Measurements from ENCODE around the gene MAPK10. TPM values are rescaled to one million over a fixed set of nuclear protein-coding genes. Genes with fewer than 3 reads are reported as not detected.

The MAPK10 gene
- total RNA-seq, 1 experiment from 2014 or later = 0.79 TPM

DNA sequence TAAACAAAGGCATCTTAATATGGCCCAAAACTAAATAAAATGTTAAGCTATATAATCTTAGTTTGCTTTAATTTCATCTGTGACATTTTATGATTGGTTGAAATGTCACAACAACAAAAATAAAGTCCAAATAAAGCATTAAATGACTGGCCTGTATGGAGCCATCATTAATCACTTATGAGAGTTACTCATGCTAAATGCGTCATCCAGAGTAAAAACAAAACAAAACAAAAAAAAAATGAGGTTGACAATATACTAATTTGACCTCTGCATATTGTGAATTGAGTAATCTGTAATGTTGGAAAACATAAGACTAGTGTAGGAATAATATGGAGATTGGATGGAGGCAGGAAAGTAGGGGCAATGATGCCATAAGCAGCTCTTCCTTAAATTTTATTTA, 139.7 kb downstream of the MAPK10 start:
- H3K27me3 Mint-ChIP-seq (ENCODE audit: insufficient read depth, unreplicated experiment) = no peaks in the 10 kb centered on the region
- no peaks in the 10 kb centered on the region for H3K4me1 ChIP-seq
- no peaks in the 10 kb centered on the region for H3K27me3 ChIP-seq (replicated peaks; ENCODE audit: control insufficient read depth, insufficient read depth, low read length)
- BruUV-seq (replicated peaks) = no TSS peak
- H3K9me3 ChIP-seq = no peaks in the 10 kb centered on the region
- H3K9me3 Mint-ChIP-seq (ENCODE audit: unreplicated experiment) = no peaks in the 10 kb centered on the region
- no peaks in the 10 kb centered on the region for H3K4me1 Mint-ChIP-seq (ENCODE audit: low read depth, unreplicated experiment)
- H3K4me3 Mint-ChIP-seq (ENCODE audit: unreplicated experiment) = no peak overlapping the region
- ChIA-PET CTCF (no interaction called here), POLR2A (no interaction called here)
- H3K36me3 Mint-ChIP-seq (ENCODE audit: insufficient read depth, unreplicated experiment) = no peaks in the 10 kb centered on the region
- no peak overlapping the region for H3K4me3 ChIP-seq (ENCODE audit: low read depth, low read length)
- intact Hi-C loops (cut with micrococcal nuclease; ENCODE audit: unreplicated experiment) = no loop called here
- H3K27ac Mint-ChIP-seq (ENCODE audit: unreplicated experiment) = no peak overlapping the region
- DNase-seq = no peak
- H3K36me3 ChIP-seq (ENCODE audit: control insufficient read depth, insufficient read depth, low read length) = no peaks in the 10 kb centered on the region
- no peak for TF ChIP-seq CTCF (IDR thresholded peaks at IDR 0.05; ENCODE audit: insufficient read depth in 1 of 2, low read depth in 1 of 2, low read length in 1 of 2, severe bottlenecking in 1 of 2, unreplicated experiment in 1 of 2)

DNA sequence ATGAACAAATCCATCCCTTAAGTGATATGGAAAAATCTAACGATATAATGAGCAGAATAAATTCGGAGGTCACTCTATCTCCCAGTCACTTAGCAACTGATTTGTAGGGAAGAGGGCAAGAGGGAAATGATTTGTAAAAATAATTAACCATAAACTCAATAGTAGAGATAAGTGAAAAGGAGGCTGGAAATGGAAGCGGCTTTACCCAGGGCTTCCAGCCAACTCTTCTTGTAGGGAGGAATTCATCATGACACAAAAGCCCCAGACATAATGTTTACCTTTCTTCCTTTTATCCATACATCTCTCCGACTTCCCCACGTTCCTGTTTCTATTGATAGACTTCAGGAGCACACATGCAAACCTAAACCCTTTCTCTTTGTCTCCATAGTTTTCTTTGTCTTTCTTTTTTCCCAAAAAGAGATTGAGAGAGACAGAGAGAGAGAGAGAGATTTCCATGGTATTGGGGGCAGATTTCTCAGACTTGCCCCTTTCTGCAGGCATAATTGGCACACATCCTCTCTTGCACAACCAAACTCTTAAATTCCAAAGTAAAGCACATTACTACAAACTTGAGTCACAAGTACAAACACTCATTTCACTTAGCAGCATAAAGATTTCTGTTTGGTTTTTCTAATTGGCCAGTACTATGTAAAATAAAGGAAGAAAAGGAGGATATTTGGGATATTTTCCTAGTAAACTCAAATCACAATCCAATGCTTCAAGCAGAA, 140.9 kb downstream of the MAPK10 start:
- DNase-seq = no peak
- Mint-ChIP-seq H3K27ac (ENCODE audit: unreplicated experiment) (no peak overlapping the region), H3K9me3 (ENCODE audit: unreplicated experiment) (no peaks in the 10 kb centered on the region), H3K4me1 (ENCODE audit: low read depth, unreplicated experiment) (no peaks in the 10 kb centered on the region), H3K36me3 (ENCODE audit: insufficient read depth, unreplicated experiment) (no peaks in the 10 kb centered on the region), H3K27me3 (ENCODE audit: insufficient read depth, unreplicated experiment) (no peaks in the 10 kb centered on the region), H3K4me3 (ENCODE audit: unreplicated experiment) (no peak overlapping the region)
- no TSS peak for BruUV-seq (replicated peaks)
- ChIA-PET CTCF (no interaction called here), POLR2A (no interaction called here)
- Histone ChIP-seq H3K4me3 (ENCODE audit: low read depth, low read length) (no peak overlapping the region), H3K36me3 (ENCODE audit: control insufficient read depth, insufficient read depth, low read length) (no peaks in the 10 kb centered on the region), H3K27me3 (replicated peaks; ENCODE audit: control insufficient read depth, insufficient read depth, low read length) (no peaks in the 10 kb centered on the region), H3K4me1 (no peaks in the 10 kb centered on the region), H3K9me3 (0 out of 2 replicates have a peak, but pooled peaks cover 3% of the 10 kb centered on the region)
- no peak for TF ChIP-seq CTCF (IDR thresholded peaks at IDR 0.05; ENCODE audit: insufficient read depth in 1 of 2, low read depth in 1 of 2, low read length in 1 of 2, severe bottlenecking in 1 of 2, unreplicated experiment in 1 of 2)
- intact Hi-C loops (cut with micrococcal nuclease; ENCODE audit: unreplicated experiment) = no loop called here

GRCh38 chr4:86203176-86203575, 156.7 kb downstream of the MAPK10 start:
- ChIA-PET POLR2A (no interaction called here), CTCF (no interaction called here)
- intact Hi-C loops (cut with micrococcal nuclease; ENCODE audit: unreplicated experiment) = no loop called here
- no peaks in the 10 kb centered on the region for H3K4me1 ChIP-seq
- H3K27me3 ChIP-seq (replicated peaks; ENCODE audit: control insufficient read depth, insufficient read depth, low read length) = no peaks in the 10 kb centered on the region
- Mint-ChIP-seq H3K9me3 (ENCODE audit: unreplicated experiment) (no peaks in the 10 kb centered on the region), H3K27ac (ENCODE audit: unreplicated experiment) (no peak overlapping the region), H3K36me3 (ENCODE audit: insufficient read depth, unreplicated experiment) (no peaks in the 10 kb centered on the region), H3K4me1 (ENCODE audit: low read depth, unreplicated experiment) (no peaks in the 10 kb centered on the region), H3K4me3 (ENCODE audit: unreplicated experiment) (no peak overlapping the region), H3K27me3 (ENCODE audit: insufficient read depth, unreplicated experiment) (no peaks in the 10 kb centered on the region)
- no peaks in the 10 kb centered on the region for H3K36me3 ChIP-seq (ENCODE audit: control insufficient read depth, insufficient read depth, low read length)
- no peak for DNase-seq
- no peak overlapping the region for H3K4me3 ChIP-seq (ENCODE audit: low read depth, low read length)
- TF ChIP-seq CTCF (IDR thresholded peaks at IDR 0.05; ENCODE audit: insufficient read depth in 1 of 2, low read depth in 1 of 2, low read length in 1 of 2, severe bottlenecking in 1 of 2, unreplicated experiment in 1 of 2) = no peak
- H3K9me3 ChIP-seq = no peaks in the 10 kb centered on the region
- no TSS peak for BruUV-seq (replicated peaks)
